HFFc6 (cell line): ENCODE measurements around the gene TUBB8. TPM values are rescaled to one million over a fixed set of nuclear protein-coding genes. Genes with fewer than 3 reads are reported as not detected.

Source experiments
- DNase-seq: peaks from one replicate; pipeline ENCODE4 v3.0.0-alpha.2; 2018
- H3K27ac Mint-ChIP-seq: 2 replicates; pipeline ENCODE4 v1.8.0; 2020; ENCODE audit warnings: mild to moderate bottlenecking, mixed read lengths
- H3K27me3 Mint-ChIP-seq: 2 replicates; pipeline ENCODE4 v1.8.0; 2021; ENCODE audit warnings: mild to moderate bottlenecking, moderate library complexity, mixed read lengths; ENCODE audit not compliant: insufficient read depth
- H3K36me3 Mint-ChIP-seq: 2 replicates; pipeline ENCODE4 v1.8.0; 2021; ENCODE audit warnings: low read depth, mixed read lengths
- H3K4me1 Mint-ChIP-seq: 2 replicates; pipeline ENCODE4 v1.8.0; 2020; ENCODE audit warnings: low read depth, mixed read lengths
- H3K4me3 Mint-ChIP-seq: 2 replicates; pipeline ENCODE4 v1.8.0; 2020; ENCODE audit warnings: mild to moderate bottlenecking, moderate library complexity, mixed read lengths
- H3K9me3 Mint-ChIP-seq: 2 replicates; pipeline ENCODE4 v1.8.0; 2020; ENCODE audit warnings: mild to moderate bottlenecking, mixed read lengths
- CTCF ChIP-seq: fragments of 200-600 bp; sonication (generic); IDR thresholded peaks from 2 replicates; pipeline ENCODE4 v1.5.0; 2021; ENCODE audit warnings: antibody characterized with exemption, mild to moderate bottlenecking
- long read RNA-seq: library from polyadenylated mRNA; unstranded; transcript quantifications from one replicate; pipeline ENCODE4 v2.0.0, GENCODE V29; 2019
- total RNA-seq, 6 experiments: library from RNA; stranded (reverse); fragmentation: NEBNext Ultra II Directional; extraction: Animal tissue kit (Norgen Biotek cat#: 25700); gene quantifications; 2 replicates in 1 of 6; 3 replicates in 5 of 6; pipeline ENCODE4 v1.2.3, GENCODE V29; 2021

The TUBB8 gene
- not detected for total RNA-seq
- long read RNA-seq, result 0 reads

DNA sequence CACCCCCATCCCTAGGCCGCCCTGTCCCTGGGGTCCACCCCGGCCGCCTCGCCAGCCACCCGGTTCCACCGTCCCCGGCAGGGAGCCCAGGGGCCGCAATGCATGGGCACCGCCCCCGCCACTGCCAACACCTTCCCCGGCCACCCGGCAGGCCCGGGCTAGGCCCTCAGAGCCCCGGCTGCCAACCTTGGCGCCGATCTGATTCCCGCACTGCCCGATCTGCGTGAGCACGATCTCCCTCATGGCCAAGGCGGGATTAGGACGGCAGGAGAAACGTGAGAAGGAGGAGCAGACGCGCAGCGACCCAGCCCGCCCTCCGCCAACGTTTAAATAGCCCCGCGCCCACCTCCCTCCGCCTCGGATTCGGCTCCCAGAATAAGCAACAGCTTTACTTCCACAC is at the start of gene TUBB8:
TSS of gene TUBB8 (minus strand) at position 301 of the 400 bp plus-strand sequence. CDS start at position 243, 58 bp downstream.
- DNase-seq, result no peak
- Mint-ChIP-seq H3K27ac (no peak within 1 kb of the TSS), H3K27me3 (no peaks in the 10 kb centered on the region; the same call in 1 of the 2 replicates), H3K36me3 (no peaks in the 10 kb centered on the region), H3K9me3 (no peaks in the 10 kb centered on the region), H3K4me3 (no peak within 1 kb of the TSS), H3K4me1 (peaks cover 7% of the 10 kb centered on the region)
- TF ChIP-seq CTCF, result no peak

DNA sequence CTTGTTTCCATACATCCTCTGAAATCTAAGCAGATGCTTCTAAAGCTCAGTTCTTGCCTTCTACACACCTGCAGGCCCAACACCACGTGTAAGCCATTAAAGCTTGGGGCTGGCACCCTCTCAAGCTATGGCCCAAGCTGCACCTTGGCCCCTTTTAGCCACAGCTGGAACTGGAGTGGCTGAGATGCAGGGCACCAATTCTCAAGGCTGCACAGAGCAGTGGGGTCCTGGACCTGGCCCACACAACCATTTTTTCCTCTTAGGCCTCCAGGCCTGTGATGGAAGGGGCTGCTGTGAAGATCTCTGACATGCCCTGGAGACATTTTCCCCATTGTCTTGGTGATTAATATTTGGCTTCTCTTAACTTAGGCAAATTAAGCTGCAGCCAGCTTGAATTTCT is 47.4 kb upstream of the TUBB8 start:
- Mint-ChIP-seq H3K4me3 (no peak overlapping the region), H3K27me3 (peaks cover 8% of the 10 kb centered on the region; the same call in 1 of the 2 replicates), H3K27ac (no peak overlapping the region), H3K9me3 (peaks cover 37% of the 10 kb centered on the region), H3K4me1 (no peaks in the 10 kb centered on the region), H3K36me3 (peaks cover 22% of the 10 kb centered on the region)
- no peak for DNase-seq
- TF ChIP-seq CTCF, result no peak

- no peak for TF ChIP-seq CTCF
- no peaks in the 10 kb centered on the region for H3K4me1 Mint-ChIP-seq
- H3K4me3 Mint-ChIP-seq, result no peak overlapping the region
- peaks cover 22% of the 10 kb centered on the region for H3K36me3 Mint-ChIP-seq
- no peak for DNase-seq
- no peak overlapping the region for H3K27ac Mint-ChIP-seq
- H3K9me3 Mint-ChIP-seq, result peaks cover 37% of the 10 kb centered on the region
- H3K27me3 Mint-ChIP-seq, result peaks cover 8% of the 10 kb centered on the region; the same call in 1 of the 2 replicates
Observed at GRCh38 chr10:95356-96115, 46.4 kb upstream of the TUBB8 start.

GRCh38 chr10:94613-95012 is 45.5 kb upstream of the TUBB8 start:
- Mint-ChIP-seq H3K4me3 (no peak overlapping the region), H3K4me1 (no peaks in the 10 kb centered on the region), H3K27me3 (peaks cover 8% of the 10 kb centered on the region; the same call in 1 of the 2 replicates), H3K27ac (no peak overlapping the region), H3K36me3 (peaks cover 22% of the 10 kb centered on the region), H3K9me3 (peaks cover 37% of the 10 kb centered on the region)
- no peak for TF ChIP-seq CTCF
- DNase-seq, result no peak

GRCh38 chr10:92846-93245 is 43.8 kb upstream of the TUBB8 start:
- DNase-seq, result no peak
- Mint-ChIP-seq H3K36me3 (peaks cover 22% of the 10 kb centered on the region), H3K9me3 (peaks cover 36% of the 10 kb centered on the region), H3K4me3 (no peak overlapping the region), H3K27me3 (peaks cover 6% of the 10 kb centered on the region; the same call in 1 of the 2 replicates), H3K27ac (no peak overlapping the region), H3K4me1 (no peaks in the 10 kb centered on the region)
- TF ChIP-seq CTCF, result no peak
